Fibroblast of lung (primary cell): ENCODE results near the gene OR51A2. TPM values are rescaled to one million over a fixed set of nuclear protein-coding genes. Genes with fewer than 3 reads are reported as not detected.

ENCODE experiments used
- DNase-seq, 2 donors: peaks; one replicate each; pipeline versions ENCODE4 v3.0.0 to v3.0.0-alpha.2; 2010; ENCODE audit warnings: low read depth in 2 of 2
- H2AFZ ChIP-seq: 2 replicates; pipeline ENCODE4 v1.5.1; 2012; ENCODE audit warnings: low read length, control low read depth, inconsistent platforms
- H3K27ac ChIP-seq: 2 replicates; pipeline ENCODE4 v1.5.1; 2011; ENCODE audit warnings: low read length, control low read depth; ENCODE audit not compliant: insufficient read depth
- H3K27me3 ChIP-seq: 2 replicates; pipeline ENCODE4 v1.5.1; 2011; ENCODE audit warnings: mild to moderate bottlenecking, low read length; ENCODE audit not compliant: control insufficient read depth, insufficient read depth
- H3K36me3 ChIP-seq: 2 replicates; pipeline ENCODE4 v1.5.1; 2011; ENCODE audit warnings: low read length; ENCODE audit not compliant: control insufficient read depth, insufficient read depth
- H3K4me1 ChIP-seq: 2 replicates; pipeline ENCODE4 v1.5.1; 2011; ENCODE audit warnings: low read length; ENCODE audit not compliant: control insufficient read depth, insufficient read depth; ENCODE audit errors: extremely low read depth
- H3K4me2 ChIP-seq: 2 replicates; pipeline ENCODE4 v1.5.1; 2011; ENCODE audit warnings: low read length, control low read depth; ENCODE audit not compliant: insufficient read depth; ENCODE audit errors: extremely low read depth
- H3K4me3 ChIP-seq, 4 experiments: fragments of 200-600 bp in 1 of 4; sonication (generic) in 1 of 4; replicated peaks in 1 of 4; 2 replicates each; pipeline ENCODE4 v1.5.1; 2011 to 2016; ENCODE audit warnings: low read length in 4 of 4, low read depth in 3 of 4, mild to moderate bottlenecking in 3 of 4, control low read depth in 2 of 4, inconsistent platforms in 1 of 4, mixed read lengths in 1 of 4; ENCODE audit not compliant: insufficient read depth in 1 of 4; ENCODE audit errors: control extremely low read depth in 1 of 4
- H3K79me2 ChIP-seq: 2 replicates; pipeline ENCODE4 v1.5.1; 2012; ENCODE audit warnings: mild to moderate bottlenecking, low read length, inconsistent platforms; ENCODE audit not compliant: control insufficient read depth, insufficient read depth
- H3K9ac ChIP-seq: 2 replicates; pipeline ENCODE4 v1.5.1; 2011; ENCODE audit warnings: mild to moderate bottlenecking, low read length, control low read depth; ENCODE audit not compliant: insufficient read depth
- H3K9me3 ChIP-seq: 2 replicates; pipeline ENCODE4 v1.5.1; 2012; ENCODE audit warnings: low read depth, low read length; ENCODE audit not compliant: control insufficient read depth, insufficient read depth
- H4K20me1 ChIP-seq: 2 replicates; pipeline ENCODE4 v1.5.1; 2011; ENCODE audit warnings: low read length; ENCODE audit not compliant: control insufficient read depth, insufficient read depth; ENCODE audit errors: extremely low read depth
- EZH2 ChIP-seq: IDR thresholded peaks from 2 replicates; pipeline ENCODE4 v1.5.1; 2012; ENCODE audit warnings: low read length, control low read depth, mild to moderate bottlenecking; ENCODE audit errors: missing control alignments
- polyA plus RNA-seq, 2 donors: library from polyadenylated mRNA; depleted of rRNA in 1 of 2; stranded (reverse) in 1 of 2; unstranded in 1 of 2; fragments of >200 nt; gene quantifications; 2 replicates each; pipeline ENCODE4 v1.2.1, GENCODE V29; 2011 to 2012; ENCODE audit warnings: missing spikeins in 1 of 2
- total RNA-seq: library from RNA; depleted of rRNA; stranded (reverse); fragments of >200 nt; gene quantifications from 2 replicates; pipeline ENCODE4 v1.2.1, GENCODE V29; 2014
- TF ChIP-seq, protein P1 (sequence below), 2 donors: IDR thresholded peaks in 1 of 2; conservative IDR thresholded peaks in 1 of 2; 1 replicate in 1 of 2; 2 replicates in 1 of 2; pipeline ENCODE4 v1.5.1; 2011 to 2012; ENCODE audit warnings: low read length in 2 of 2, control low read depth in 1 of 2, inconsistent platforms in 1 of 2, low read depth in 1 of 2, mild to moderate bottlenecking in 1 of 2

OR51A2 gene
- total and polyA plus RNA-seq, 2 donors (not counting 1 experiment from before 2014, with no cell fraction given), result not detected

DNA sequence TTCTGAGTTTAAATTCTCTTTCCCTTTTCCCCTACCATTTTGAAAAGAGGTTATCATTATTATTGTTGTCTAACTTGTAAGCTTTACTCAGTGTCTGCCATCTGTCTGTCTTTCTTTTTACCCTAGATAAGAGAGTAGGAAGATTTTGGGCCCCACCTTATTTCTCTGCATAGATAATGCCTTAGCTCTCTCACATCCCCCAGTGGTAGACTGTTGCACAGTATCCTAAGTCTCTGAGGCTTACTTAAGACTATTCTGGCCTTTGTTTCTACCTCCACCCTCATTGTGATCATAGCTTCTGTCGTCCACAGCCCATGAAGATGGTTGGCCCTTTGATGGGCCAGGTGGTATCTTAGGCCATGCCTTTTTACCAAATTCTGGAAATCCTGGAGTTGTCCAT is 35.5 kb upstream of the OR51A2 start:
- Histone ChIP-seq H3K4me3 (no peak overlapping the region), H3K79me2 (no peaks in the 10 kb centered on the region), H4K20me1 (no peaks in the 10 kb centered on the region), H3K27me3 (no peaks in the 10 kb centered on the region), H3K27ac (no peak overlapping the region), H2AFZ (no peak overlapping the region), H3K9ac (no peak overlapping the region), H3K36me3 (no peaks in the 10 kb centered on the region), H3K4me1 (no peaks in the 10 kb centered on the region), H3K4me2 (no peak overlapping the region), H3K9me3 (no peaks in the 10 kb centered on the region)
- peak in 1 of 2 donors; percentile 2 for DNase-seq
- no peak for TF ChIP-seq EZH2
- TF ChIP-seq, protein P1, sequence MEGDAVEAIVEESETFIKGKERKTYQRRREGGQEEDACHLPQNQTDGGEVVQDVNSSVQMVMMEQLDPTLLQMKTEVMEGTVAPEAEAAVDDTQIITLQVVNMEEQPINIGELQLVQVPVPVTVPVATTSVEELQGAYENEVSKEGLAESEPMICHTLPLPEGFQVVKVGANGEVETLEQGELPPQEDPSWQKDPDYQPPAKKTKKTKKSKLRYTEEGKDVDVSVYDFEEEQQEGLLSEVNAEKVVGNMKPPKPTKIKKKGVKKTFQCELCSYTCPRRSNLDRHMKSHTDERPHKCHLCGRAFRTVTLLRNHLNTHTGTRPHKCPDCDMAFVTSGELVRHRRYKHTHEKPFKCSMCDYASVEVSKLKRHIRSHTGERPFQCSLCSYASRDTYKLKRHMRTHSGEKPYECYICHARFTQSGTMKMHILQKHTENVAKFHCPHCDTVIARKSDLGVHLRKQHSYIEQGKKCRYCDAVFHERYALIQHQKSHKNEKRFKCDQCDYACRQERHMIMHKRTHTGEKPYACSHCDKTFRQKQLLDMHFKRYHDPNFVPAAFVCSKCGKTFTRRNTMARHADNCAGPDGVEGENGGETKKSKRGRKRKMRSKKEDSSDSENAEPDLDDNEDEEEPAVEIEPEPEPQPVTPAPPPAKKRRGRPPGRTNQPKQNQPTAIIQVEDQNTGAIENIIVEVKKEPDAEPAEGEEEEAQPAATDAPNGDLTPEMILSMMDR (conservative IDR thresholded peaks at IDR 0.05 in 1 of 2, IDR thresholded peaks at IDR 0.05 in 1 of 2; ENCODE audit: low read depth in 1 of 2, low read length in 2 of 2), result peak in 1 of 2 donors; percentile 45

DNA sequence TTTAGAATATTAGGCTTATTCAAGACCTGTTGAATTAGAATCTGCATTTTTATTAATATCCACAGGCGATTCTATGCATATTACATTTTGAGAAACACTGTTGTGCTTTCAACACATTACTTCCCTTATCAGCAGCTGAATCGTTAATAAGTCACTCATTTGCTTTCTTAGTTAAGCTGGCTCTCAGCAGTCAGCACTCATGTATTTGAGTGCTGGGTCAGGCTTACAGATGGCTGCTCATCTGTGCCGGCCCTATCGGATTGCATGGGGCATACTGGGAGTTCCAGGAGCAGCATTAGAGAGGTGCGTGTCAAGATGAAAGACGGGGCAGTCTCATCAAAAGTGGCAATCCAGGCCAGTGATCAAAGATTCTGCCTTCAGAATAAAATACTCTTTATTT is 28.3 kb upstream of the OR51A2 start:
- no peaks in the 10 kb centered on the region for H3K9me3 ChIP-seq
- no peak overlapping the region for H2AFZ ChIP-seq
- H3K4me3 ChIP-seq, result no peak overlapping the region
- no peaks in the 10 kb centered on the region for H3K27me3 ChIP-seq
- no peak overlapping the region for H3K4me2 ChIP-seq
- no peak overlapping the region for H3K9ac ChIP-seq
- H3K36me3 ChIP-seq, result no peaks in the 10 kb centered on the region
- DNase-seq, result no peak
- no peaks in the 10 kb centered on the region for H3K79me2 ChIP-seq
- no peak overlapping the region for H3K27ac ChIP-seq
- TF ChIP-seq EZH2, result no peak
- TF ChIP-seq, protein P1 (conservative IDR thresholded peaks at IDR 0.05 in 1 of 2, IDR thresholded peaks at IDR 0.05 in 1 of 2; ENCODE audit: low read depth in 1 of 2, low read length in 2 of 2), result no peak
- H4K20me1 ChIP-seq, result no peaks in the 10 kb centered on the region
- no peaks in the 10 kb centered on the region for H3K4me1 ChIP-seq

DNA sequence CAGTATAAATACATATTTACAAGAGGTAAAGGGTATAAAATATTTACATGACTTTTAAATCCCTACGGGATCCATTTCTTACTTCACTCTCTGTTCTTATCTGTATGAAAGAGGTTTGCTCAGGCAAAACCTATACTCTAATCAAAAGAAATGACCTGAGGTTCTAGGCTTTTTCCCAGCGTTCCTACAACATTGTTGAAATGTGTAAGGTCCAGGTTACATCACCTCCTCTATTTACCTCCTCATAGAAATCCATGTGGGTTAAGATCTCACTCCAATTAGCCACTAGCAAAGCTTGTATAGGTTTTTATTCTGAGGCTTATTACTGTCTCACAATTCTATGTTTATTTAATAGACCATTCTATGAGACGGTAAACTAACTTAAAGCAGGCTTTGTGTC is 27.2 kb upstream of the OR51A2 start:
- H4K20me1 ChIP-seq, result no peaks in the 10 kb centered on the region
- H3K4me3 ChIP-seq, result no peak overlapping the region
- no peaks in the 10 kb centered on the region for H3K36me3 ChIP-seq
- H3K9me3 ChIP-seq, result no peaks in the 10 kb centered on the region
- no peak for DNase-seq
- H2AFZ ChIP-seq, result no peak overlapping the region
- no peak overlapping the region for H3K4me2 ChIP-seq
- H3K9ac ChIP-seq, result no peak overlapping the region
- no peaks in the 10 kb centered on the region for H3K79me2 ChIP-seq
- no peak overlapping the region for H3K27ac ChIP-seq
- no peaks in the 10 kb centered on the region for H3K27me3 ChIP-seq
- no peaks in the 10 kb centered on the region for H3K4me1 ChIP-seq
- TF ChIP-seq EZH2, result no peak
